ENCODE data around the gene AMPD3.

GRCh38 chr11:10542776-10543175, 87.7 kb downstream of the AMPD3 start:
- TF ChIP-seq EZH2 (IDR thresholded peaks at IDR 0.05; ENCODE audit: low read length) (no peak), CTCF (optimal IDR thresholded peaks at IDR 0.05 in 1 of 3, IDR thresholded peaks at IDR 0.05 in 1 of 3, conservative IDR thresholded peaks at IDR 0.05 in 1 of 3; ENCODE audit: extremely low read depth in 1 of 3, insufficient read depth in 2 of 3, low read length in 3 of 3) (no peak)

All from keratinocyte (primary cell).